GM21360 (cell line): ENCODE data around the gene CLIP1.
"Not testable (repeated sequence)": the region's sequence is repeated elsewhere in the genome, so short reads cannot be mapped to it uniquely, and the experiment has no call there.

Experiments
- ATAC-seq: cut with Tn5 transposase; IDR thresholded peaks from one replicate; pipeline ENCODE4 v1.9.1; 2021; ENCODE audit warnings: mild to moderate bottlenecking, moderate library complexity; ENCODE audit not compliant: unreplicated experiment

CLIP1 gene

GRCh38 chr12:122260735-122261134 is 161.7 kb downstream of the CLIP1 start:
- ATAC-seq = not testable (repeated sequence)

GRCh38 chr12:122258939-122259338 is 163.5 kb downstream of the CLIP1 start:
- not testable (repeated sequence) for ATAC-seq

DNA sequence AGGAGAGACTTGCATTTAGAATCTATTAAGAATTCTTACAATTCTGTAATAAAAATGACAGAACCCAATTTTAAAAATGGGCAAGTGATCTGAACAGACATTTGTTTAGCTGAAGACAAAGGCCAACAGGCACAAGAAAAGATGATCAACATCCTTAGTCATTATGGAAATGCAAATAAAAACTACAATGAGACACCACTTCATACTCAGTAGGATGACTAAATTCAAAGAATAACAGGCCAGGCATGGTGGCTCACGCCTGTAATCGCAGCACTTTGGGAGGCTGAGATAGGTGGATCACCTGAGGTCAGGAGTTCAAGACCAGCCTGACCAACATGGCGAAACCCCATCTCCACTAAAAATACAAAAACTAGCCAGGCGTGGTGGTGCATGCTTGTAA is 164.0 kb downstream of the CLIP1 start:
- not testable (repeated sequence) for ATAC-seq

- no peak for ATAC-seq
These were observed 171.9 kb downstream of the CLIP1 start for GRCh38 chr12:122250536-122250935.

DNA sequence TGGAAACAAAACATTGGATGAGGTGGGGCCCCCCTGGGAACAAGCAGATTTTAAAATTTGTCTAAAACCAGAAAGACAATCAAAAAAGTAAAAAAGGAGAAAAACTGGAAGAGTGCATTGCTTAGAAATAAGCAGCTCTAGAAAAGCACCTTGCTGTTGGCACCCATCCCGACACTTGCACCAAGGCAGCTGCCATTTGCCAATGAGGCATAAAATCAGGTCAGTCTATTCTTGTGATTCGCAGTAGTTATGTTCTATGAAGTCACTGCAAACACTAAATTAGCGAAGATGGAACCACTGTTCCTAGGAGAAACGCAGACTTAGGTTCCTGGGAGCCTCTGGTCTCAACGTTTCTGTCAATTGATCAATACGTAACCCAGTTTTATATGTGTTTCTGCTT is 172.4 kb downstream of the CLIP1 start:
- ATAC-seq = no peak

GRCh38 chr12:122245553-122245952 is 176.9 kb downstream of the CLIP1 start:
- ATAC-seq = no peak

GRCh38 chr12:122244565-122245371 is 177.7 kb downstream of the CLIP1 start:
- no peak for ATAC-seq

- ATAC-seq = no peak
These were observed 178.5 kb downstream of the CLIP1 start for GRCh38 chr12:122243965-122244364.

DNA sequence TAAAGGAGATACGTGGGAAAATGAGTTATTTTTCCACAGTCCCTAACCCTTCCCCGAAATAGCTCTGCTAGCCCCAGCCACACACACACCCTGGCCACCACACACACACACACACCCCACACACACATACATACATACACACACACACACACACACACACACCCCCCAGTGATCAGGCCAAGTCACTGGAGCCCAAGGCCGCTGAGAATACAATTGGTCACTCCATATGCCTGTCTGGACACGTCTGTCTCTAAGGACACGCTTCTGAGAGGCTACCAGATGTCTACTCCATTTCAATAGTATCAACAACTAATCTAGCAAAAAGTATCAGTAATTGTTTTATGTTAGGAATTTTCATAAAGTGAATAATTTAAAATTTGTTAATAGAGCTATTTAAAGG is 183.6 kb downstream of the CLIP1 start:
- no peak for ATAC-seq

DNA sequence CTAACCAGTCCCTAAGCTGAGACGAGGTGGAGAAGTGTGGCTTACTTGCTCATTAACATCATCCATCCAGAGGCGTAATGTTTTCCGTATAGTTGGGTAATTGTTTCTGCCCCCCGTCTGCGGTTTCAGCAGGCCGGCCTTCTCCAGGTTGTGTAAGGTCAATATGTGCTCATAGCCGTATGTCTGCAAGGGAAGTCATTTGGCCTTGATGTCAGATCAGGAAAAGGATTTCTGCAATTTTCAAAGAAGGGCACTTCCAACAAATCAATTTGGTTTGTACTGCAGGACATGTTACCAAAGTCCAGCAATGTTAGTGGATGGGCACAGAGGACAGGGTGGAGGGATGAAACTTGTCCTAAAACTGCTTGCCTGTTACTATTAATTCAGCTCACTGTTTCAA is 186.7 kb downstream of the CLIP1 start:
- ATAC-seq = no peak

DNA sequence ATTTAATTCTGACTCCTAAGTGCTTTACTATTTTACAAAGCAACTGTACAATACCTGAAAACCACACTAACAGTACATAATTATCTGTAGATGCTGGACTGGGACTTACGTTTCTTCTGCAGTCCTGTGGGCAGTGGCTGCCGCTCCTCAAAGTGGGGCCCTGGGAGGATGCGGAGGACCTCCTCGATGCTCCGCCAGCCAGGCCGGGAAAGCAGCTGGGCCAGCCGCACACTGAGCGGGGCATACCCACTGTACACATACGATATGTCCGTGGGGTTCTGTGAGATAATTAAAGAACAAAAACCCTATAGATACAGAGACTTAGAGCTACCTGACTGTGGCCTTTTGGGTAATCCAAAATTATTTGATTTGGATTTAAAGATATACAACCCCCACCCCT is 189.8 kb downstream of the CLIP1 start:
- ATAC-seq = no peak

GRCh38 chr12:122230798-122231197 is 191.7 kb downstream of the CLIP1 start:
- ATAC-seq = no peak

DNA sequence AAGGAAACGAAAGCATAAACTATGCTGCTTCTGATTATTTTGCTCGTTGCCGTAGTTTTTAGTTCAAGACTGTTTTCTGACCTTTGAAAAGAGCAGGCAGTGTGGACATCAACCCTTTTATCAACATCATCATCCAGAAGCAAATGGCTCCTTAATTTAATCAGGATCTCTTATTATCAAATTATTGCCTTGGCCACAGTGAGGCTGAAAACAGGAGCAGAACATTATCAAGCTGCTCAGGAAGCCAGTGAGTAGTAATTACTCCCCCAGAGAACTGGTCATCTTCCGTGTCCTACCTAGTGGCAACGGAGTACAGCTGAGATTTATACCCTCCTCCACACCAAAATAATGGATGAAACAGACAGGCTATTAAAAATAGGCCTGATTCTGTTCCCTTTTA is 194.4 kb downstream of the CLIP1 start:
- no peak for ATAC-seq

- ATAC-seq = no peak
These were observed 195.1 kb downstream of the CLIP1 start for GRCh38 chr12:122227341-122227740.

DNA sequence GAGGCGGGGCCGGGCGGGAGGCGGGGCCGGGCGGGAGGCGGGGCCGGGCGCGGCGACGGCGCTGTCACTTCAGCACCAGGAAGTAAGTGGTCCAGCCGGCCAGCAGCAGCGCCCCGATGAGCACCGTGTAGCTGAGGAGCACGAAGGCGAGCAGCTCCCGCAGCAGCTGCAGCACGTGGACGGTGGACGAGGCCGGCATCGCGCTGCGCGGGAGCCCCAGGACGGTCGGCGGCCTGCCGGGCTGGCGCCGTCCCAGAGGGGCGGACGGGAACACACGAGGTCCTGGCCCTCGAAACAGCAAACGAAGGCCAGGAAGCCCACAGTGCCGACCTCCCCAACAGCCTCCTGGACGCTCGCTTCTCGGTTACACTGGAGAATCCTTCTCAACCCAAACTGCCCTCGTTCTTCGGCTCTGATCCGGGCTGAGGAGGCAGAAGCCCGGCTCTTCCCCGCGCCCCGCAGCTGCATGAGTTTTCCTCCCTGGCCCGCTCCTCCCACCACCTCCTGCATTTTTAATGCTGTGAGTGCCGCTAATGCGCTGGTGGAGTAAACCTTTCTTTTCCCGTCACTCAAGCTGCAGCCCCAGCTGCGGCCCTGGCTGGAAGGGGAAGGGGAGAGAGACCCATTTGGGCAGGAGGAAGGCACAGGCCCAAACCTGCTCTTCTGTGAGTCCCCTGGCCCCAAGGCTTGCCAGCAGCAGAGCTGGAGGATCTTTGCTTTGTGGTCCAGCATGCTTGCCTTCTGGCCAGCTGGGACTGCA is 195.9 kb downstream of the CLIP1 start:
- ATAC-seq = no peak

DNA sequence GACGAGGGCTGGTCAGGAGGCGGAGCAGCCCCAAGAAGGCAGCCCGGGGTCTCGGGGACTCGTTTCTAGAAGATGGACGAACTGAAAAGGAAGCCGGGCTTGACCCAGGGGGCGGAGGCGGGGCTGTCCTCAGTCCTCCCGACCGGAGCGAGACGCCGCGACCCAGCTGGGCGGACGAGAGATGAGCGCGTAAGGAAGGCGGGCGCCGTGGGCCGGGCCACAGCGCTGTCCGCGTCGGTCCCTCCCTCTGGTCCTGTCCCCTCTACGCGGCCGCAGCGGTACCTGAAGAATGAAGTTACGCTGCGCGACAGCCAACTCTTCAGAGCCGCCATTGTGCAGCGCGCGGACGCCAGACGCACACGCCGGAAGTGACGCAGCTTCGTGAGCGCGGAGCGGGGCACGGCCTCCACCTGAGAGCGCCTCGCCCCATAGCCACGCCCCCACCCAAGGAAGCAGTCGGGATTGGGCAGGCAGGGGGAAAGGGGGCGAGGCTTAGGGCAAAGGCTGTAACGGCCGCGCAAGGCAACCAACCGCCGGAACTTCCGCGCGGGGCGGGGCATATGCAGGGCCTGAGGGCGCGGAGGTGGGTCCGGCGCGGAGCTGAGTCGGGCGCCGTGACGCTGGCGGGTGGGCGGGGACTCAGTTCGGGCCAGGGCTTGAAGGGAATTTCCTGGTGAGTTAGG is 196.6 kb downstream of the CLIP1 start, which contains the start of gene DIABLO:
Gene DIABLO (minus strand): TSS at position 370 of the 683 bp plus-strand sequence. CDS start 38 bp downstream, at position 332.
- peak; percentile 92 for ATAC-seq
